CD14-positive monocyte (primary cell): Measurements from ENCODE around the gene TMEM141. TPM values are rescaled to one million over a fixed set of nuclear protein-coding genes. Genes with fewer than 3 reads are reported as not detected.

Experiments used
- DNase-seq, 3 donors: peaks; one replicate each; pipeline ENCODE4 v3.0.0-alpha.2; 2011 to 2022
- H2AFZ ChIP-seq: 2 replicates; pipeline ENCODE4 v1.6.0; 2012; ENCODE audit warnings: mild to moderate bottlenecking, low read depth, low read length, inconsistent platforms; ENCODE audit not compliant: insufficient read depth, poor library complexity, severe bottlenecking
- H3K27ac ChIP-seq, 2 donors: 1 replicate in 1 of 2; 2 replicates in 1 of 2; pipeline ENCODE4 v1.5.1; 2012 to 2013; ENCODE audit warnings: low read length in 2 of 2, control low read depth in 1 of 2, inconsistent platforms in 1 of 2, low read depth in 1 of 2, mild to moderate bottlenecking in 1 of 2
- H3K27me3 ChIP-seq, 2 donors: one replicate each; pipeline versions ENCODE4 v1.6.0 to v1.6.1; 2011 to 2013; ENCODE audit warnings: low read length in 2 of 2; ENCODE audit not compliant: control insufficient read depth in 2 of 2, insufficient read depth in 2 of 2
- H3K36me3 ChIP-seq, 2 donors: replicated peaks in 1 of 2; 1 replicate in 1 of 2; 2 replicates in 1 of 2; pipeline versions ENCODE4 v1.5.1 to v1.6.1; 2012 to 2013; ENCODE audit warnings: low read length in 2 of 2, control low read depth in 1 of 2, inconsistent platforms in 1 of 2, mild to moderate bottlenecking in 1 of 2; ENCODE audit not compliant: insufficient read depth in 2 of 2, control insufficient read depth in 1 of 2
- H3K4me1 ChIP-seq, 2 donors: 1 replicate in 1 of 2; 2 replicates in 1 of 2; pipeline versions ENCODE4 v1.5.1 to v1.6.1; 2012 to 2013; ENCODE audit warnings: low read length in 2 of 2, control low read depth in 1 of 2, inconsistent platforms in 1 of 2, mild to moderate bottlenecking in 1 of 2, moderate library complexity in 1 of 2; ENCODE audit not compliant: insufficient read depth in 2 of 2, control insufficient read depth in 1 of 2
- H3K4me2 ChIP-seq: replicated peaks from 2 replicates; pipeline ENCODE3; 2012; ENCODE audit warnings: low read length, moderate library complexity, mild to moderate bottlenecking; ENCODE audit not compliant: poor library complexity, severe bottlenecking; ENCODE audit errors: extremely low read depth
- H3K4me3 ChIP-seq, 3 experiments: fragments of 200-600 bp in 1 of 3; sonication (generic) in 1 of 3; replicated peaks in 1 of 3; 1 replicate in 2 of 3; 2 replicates in 1 of 3; pipeline ENCODE4 v1.5.1; 2011 to 2013; ENCODE audit warnings: low read length in 3 of 3, mild to moderate bottlenecking in 3 of 3, control low read depth in 2 of 3, low read depth in 2 of 3, inconsistent platforms in 1 of 3, moderate library complexity in 1 of 3
- H3K79me2 ChIP-seq: 2 replicates; pipeline ENCODE4 v1.6.0; 2012; ENCODE audit warnings: mild to moderate bottlenecking, control low read depth, inconsistent platforms, low read length, moderate library complexity; ENCODE audit not compliant: insufficient read depth
- H3K9ac ChIP-seq: 2 replicates; pipeline ENCODE4 v1.6.0; 2017; ENCODE audit warnings: low read length, mild to moderate bottlenecking; ENCODE audit not compliant: insufficient read depth, poor library complexity, severe bottlenecking
- H3K9me3 ChIP-seq, 2 donors: replicated peaks in 1 of 2; 1 replicate in 1 of 2; 2 replicates in 1 of 2; pipeline versions ENCODE4 v1.5.1 to v1.6.1; 2012 to 2013; ENCODE audit warnings: low read length in 2 of 2, control low read depth in 1 of 2; ENCODE audit not compliant: control insufficient read depth in 1 of 2, insufficient read depth in 1 of 2
- H4K20me1 ChIP-seq: 2 replicates; pipeline ENCODE4 v1.6.0; 2012; ENCODE audit warnings: mild to moderate bottlenecking, low read length, control low read depth, moderate library complexity; ENCODE audit not compliant: insufficient read depth
- H3K27ac Mint-ChIP-seq, 7 donors: one replicate each; pipeline ENCODE4 v1.8.0; 2020; ENCODE audit warnings: mild to moderate bottlenecking in 7 of 7, mixed read lengths in 7 of 7, moderate library complexity in 6 of 7, inconsistent platforms in 2 of 7
- H3K27me3 Mint-ChIP-seq, 3 donors: one replicate each; pipeline ENCODE4 v1.8.0; 2021 to 2022; ENCODE audit warnings: low read depth in 3 of 3, mild to moderate bottlenecking in 3 of 3, mixed read lengths in 3 of 3, moderate library complexity in 3 of 3, inconsistent platforms in 1 of 3
- H3K36me3 Mint-ChIP-seq, 2 donors: one replicate each; pipeline ENCODE4 v1.8.0; 2020; ENCODE audit warnings: mixed read lengths in 2 of 2, inconsistent platforms in 1 of 2, mild to moderate bottlenecking in 1 of 2
- H3K4me1 Mint-ChIP-seq: one replicate; pipeline ENCODE4 v1.8.0; 2020; ENCODE audit warnings: mild to moderate bottlenecking, mixed read lengths
- H3K4me3 Mint-ChIP-seq, 2 donors: one replicate each; pipeline ENCODE4 v1.8.0; 2020; ENCODE audit warnings: mild to moderate bottlenecking in 2 of 2, mixed read lengths in 2 of 2, moderate library complexity in 1 of 2
- H3K9me3 Mint-ChIP-seq, 7 donors: one replicate each; pipeline ENCODE4 v1.8.0; 2020 to 2022; ENCODE audit warnings: mixed read lengths in 7 of 7, mild to moderate bottlenecking in 6 of 7, moderate library complexity in 6 of 7, inconsistent platforms in 2 of 7
- WGBS: methylation state at CpG from one replicate; pipeline ENCODE4 v1.1.5; 2013; ENCODE audit warnings: missing lambda C conversion rate; ENCODE audit not compliant: insufficient coverage; 5-methylcytosine and 5-hydroxymethylcytosine counted together
- intact Hi-C, 2 donors: fragments of 100-400 bp; cut with micrococcal nuclease; formaldehyde crosslinking; loops; one replicate each; pipeline versions ENCODE4 v1.15.0 to v1.15.1; 2023
- polyA plus RNA-seq, 3 donors: library from polyadenylated mRNA; depleted of rRNA in 1 of 3; unstranded in 2 of 3; stranded (reverse) in 1 of 3; fragments of 300-500 nt in 2 of 3; fragments of >200 nt in 1 of 3; fragmentation: Illumina TruSeq in 2 of 3; gene quantifications; 1 replicate in 2 of 3; 2 replicates in 1 of 3; pipeline ENCODE4 v1.2.3, GENCODE V29; 2012 to 2021
- TF ChIP-seq, protein P1 (sequence below): fragments of 200-600 bp; IDR thresholded peaks from one replicate; pipeline ENCODE4 v1.8.0; 2022; ENCODE audit warnings: antibody characterized with exemption, mild to moderate bottlenecking

Gene TMEM141
- polyA plus RNA-seq, 3 donors, result 33.1 to 47.2 (median 39.2) TPM

GRCh38 chr9:136829981-136830885 is 39.1 kb downstream of the TMEM141 start:
- no peak for DNase-seq
- WGBS, result 95% methylated on average over 41 of the region's 41 CpGs
- Histone ChIP-seq H3K27me3 (no peaks in the 10 kb centered on the region), H4K20me1 (no peaks in the 10 kb centered on the region), H3K4me2 (no peak overlapping the region), H2AFZ (no peak overlapping the region), H3K27ac (no peak overlapping the region), H3K79me2 (no peaks in the 10 kb centered on the region), H3K4me1 (no peaks in the 10 kb centered on the region), H3K36me3 (peaks cover 70 to 85% of the 10 kb centered on the region in 2 donors), H3K4me3 (no peak overlapping the region), H3K9ac (no peak overlapping the region), H3K9me3 (no peaks in the 10 kb centered on the region)
- intact Hi-C loops, result no loop called here
- Mint-ChIP-seq H3K27me3 (peaks cover 0 to 2% (median 0%) of the 10 kb centered on the region in 3 donors), H3K4me1 (no peaks in the 10 kb centered on the region), H3K27ac (no peak overlapping the region), H3K4me3 (no peak overlapping the region), H3K36me3 (peaks cover 50 to 83% of the 10 kb centered on the region in 2 donors), H3K9me3 (no peaks in the 10 kb centered on the region)
- TF ChIP-seq, protein P1, sequence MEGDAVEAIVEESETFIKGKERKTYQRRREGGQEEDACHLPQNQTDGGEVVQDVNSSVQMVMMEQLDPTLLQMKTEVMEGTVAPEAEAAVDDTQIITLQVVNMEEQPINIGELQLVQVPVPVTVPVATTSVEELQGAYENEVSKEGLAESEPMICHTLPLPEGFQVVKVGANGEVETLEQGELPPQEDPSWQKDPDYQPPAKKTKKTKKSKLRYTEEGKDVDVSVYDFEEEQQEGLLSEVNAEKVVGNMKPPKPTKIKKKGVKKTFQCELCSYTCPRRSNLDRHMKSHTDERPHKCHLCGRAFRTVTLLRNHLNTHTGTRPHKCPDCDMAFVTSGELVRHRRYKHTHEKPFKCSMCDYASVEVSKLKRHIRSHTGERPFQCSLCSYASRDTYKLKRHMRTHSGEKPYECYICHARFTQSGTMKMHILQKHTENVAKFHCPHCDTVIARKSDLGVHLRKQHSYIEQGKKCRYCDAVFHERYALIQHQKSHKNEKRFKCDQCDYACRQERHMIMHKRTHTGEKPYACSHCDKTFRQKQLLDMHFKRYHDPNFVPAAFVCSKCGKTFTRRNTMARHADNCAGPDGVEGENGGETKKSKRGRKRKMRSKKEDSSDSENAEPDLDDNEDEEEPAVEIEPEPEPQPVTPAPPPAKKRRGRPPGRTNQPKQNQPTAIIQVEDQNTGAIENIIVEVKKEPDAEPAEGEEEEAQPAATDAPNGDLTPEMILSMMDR, result no peak

DNA sequence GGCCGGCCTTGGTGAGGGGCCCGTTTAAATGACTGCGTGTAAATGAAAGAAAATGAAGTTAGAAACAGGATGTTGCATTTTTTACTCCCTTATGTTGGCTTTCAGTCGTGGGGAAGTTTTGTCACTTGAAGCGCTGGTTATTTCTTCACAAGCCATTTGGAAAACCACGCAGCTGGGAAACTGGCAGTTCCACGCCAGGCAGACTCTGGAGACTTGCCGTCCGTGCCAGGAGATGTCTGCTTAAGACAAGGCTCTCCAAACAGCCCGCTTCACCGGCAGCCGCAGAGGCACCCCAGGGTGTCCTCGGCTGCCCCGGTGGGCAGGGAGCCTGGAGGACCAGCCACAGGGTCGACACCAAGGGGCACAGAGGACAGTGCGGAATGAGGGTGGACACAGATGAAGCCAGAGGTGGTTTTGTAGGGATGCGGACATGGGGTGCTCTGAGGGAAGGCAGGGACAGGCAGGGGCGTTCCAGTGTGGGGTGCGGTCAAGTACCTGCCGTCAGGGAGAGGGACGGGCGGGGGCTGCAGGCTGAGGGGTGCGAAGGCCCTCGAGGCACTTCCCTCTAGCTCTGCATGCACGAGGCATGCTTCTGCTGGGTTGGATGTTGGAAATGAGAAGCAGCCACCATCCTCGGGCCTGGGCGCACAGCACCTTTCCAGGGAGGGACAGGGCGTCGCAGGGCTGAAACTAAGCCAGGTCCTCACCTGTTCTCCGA is 40.0 kb downstream of the TMEM141 start:
- TF ChIP-seq, protein P1, result no peak
- H3K4me3 ChIP-seq, result no peak overlapping the region
- Mint-ChIP-seq H3K9me3 (no peaks in the 10 kb centered on the region), H3K36me3 (peaks cover 43 to 83% of the 10 kb centered on the region in 2 donors), H3K27ac (no peak overlapping the region), H3K4me3 (no peak overlapping the region), H3K27me3 (peaks cover 0 to 2% (median 0%) of the 10 kb centered on the region in 3 donors), H3K4me1 (no peaks in the 10 kb centered on the region)
- H2AFZ ChIP-seq, result no peak overlapping the region
- peaks cover 68 to 85% of the 10 kb centered on the region in 2 donors for H3K36me3 ChIP-seq
- no peak overlapping the region for H3K4me2 ChIP-seq
- H3K9ac ChIP-seq, result no peak overlapping the region
- no peaks in the 10 kb centered on the region for H4K20me1 ChIP-seq
- no peak for DNase-seq
- intact Hi-C loops, result no loop called here
- no peaks in the 10 kb centered on the region for H3K9me3 ChIP-seq
- WGBS, result 85% methylated on average over 29 of the region's 30 CpGs
- H3K79me2 ChIP-seq, result no peaks in the 10 kb centered on the region
- H3K27ac ChIP-seq, result no peak overlapping the region
- H3K4me1 ChIP-seq, result no peaks in the 10 kb centered on the region
- no peaks in the 10 kb centered on the region for H3K27me3 ChIP-seq
